ENCODE measurements around the gene ODAM. TPM values are rescaled to one million over a fixed set of nuclear protein-coding genes. Genes with fewer than 3 reads are reported as not detected.
"Not testable (repeated sequence)": the region's sequence is repeated elsewhere in the genome, so short reads cannot be mapped to it uniquely, and the experiment has no call there.

Gene ODAM
- total RNA-seq, 1 experiment from 2014 or later, result not detected

DNA sequence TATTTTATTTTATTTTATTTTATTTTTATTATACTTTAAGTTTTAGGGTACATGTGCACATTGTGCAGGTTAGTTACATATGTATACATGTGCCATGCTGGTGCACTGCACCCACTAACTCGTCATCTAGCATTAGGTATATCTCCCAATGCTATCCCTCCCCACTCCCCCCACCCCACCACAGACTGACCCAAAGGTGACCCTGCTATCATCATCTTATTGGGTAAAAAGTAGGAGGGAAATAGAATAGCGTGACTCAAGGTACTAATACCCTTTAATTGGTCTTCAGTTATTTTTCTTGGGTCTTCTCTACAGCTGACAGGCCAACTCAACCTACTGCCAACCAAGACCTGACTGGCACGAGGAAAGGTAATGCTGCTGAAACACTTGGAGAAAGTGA is 46.8 kb downstream of the ODAM start, which contains the start of gene CSN3:
TSS of gene CSN3 (plus strand) at position 301 of the 400 bp plus-strand sequence. CDS start 2,223 bp downstream, outside the sequence.
- H3K27me3 ChIP-seq (ENCODE audit: insufficient read depth, low read length); H3K36me3 ChIP-seq (ENCODE audit: control insufficient read depth in 1 of 2, insufficient read depth in 2 of 2, low read length in 2 of 2); POLR2A ChIA-PET; H3K4me1 ChIP-seq (ENCODE audit: control insufficient read depth in 1 of 2, insufficient read depth in 2 of 2, low read length in 2 of 2); H3K9ac ChIP-seq (ENCODE audit: low read length); H3K4me3 ChIP-seq (replicated peaks in 1 of 2; ENCODE audit: low read depth in 1 of 2, low read length in 2 of 2); H2AFZ ChIP-seq (ENCODE audit: low read depth, low read length, poor library complexity, severe bottlenecking); H3K79me2 ChIP-seq (ENCODE audit: insufficient read depth, low read length); H3K27ac ChIP-seq (ENCODE audit: low read depth, low read length); CTCF ChIA-PET; H3K9me2 ChIP-seq (ENCODE audit: insufficient read depth); H3K9me3 ChIP-seq (ENCODE audit: control insufficient read depth in 1 of 2, insufficient read depth in 1 of 2, low read depth in 1 of 2, low read length in 2 of 2); RAD21 ChIA-PET (ENCODE audit: low non-redundant PET in 1 of 2, low total read pairs in 2 of 2, uncharacterized antibody in 2 of 2, unreplicated experiment in 2 of 2); H3K4me2 ChIP-seq (ENCODE audit: low read length); DNase-seq (ENCODE audit: low read depth, low spot score); ATAC-seq; BruUV-seq (replicated peaks); H4K20me1 ChIP-seq (ENCODE audit: insufficient read depth); intact Hi-C loops (cut with micrococcal nuclease): not testable (repeated sequence)

GRCh38 chr4:70243091-70243490 is 47.6 kb downstream of the ODAM start:
- intact Hi-C loops (cut with micrococcal nuclease), result no loop called here
- Histone ChIP-seq H3K4me1 (ENCODE audit: control insufficient read depth in 1 of 2, insufficient read depth in 2 of 2, low read length in 2 of 2) (no peaks in the 10 kb centered on the region), H2AFZ (ENCODE audit: low read depth, low read length, poor library complexity, severe bottlenecking) (no peak overlapping the region), H3K27ac (ENCODE audit: low read depth, low read length) (no peak overlapping the region), H3K79me2 (ENCODE audit: insufficient read depth, low read length) (no peaks in the 10 kb centered on the region), H4K20me1 (ENCODE audit: insufficient read depth) (no peaks in the 10 kb centered on the region), H3K36me3 (ENCODE audit: control insufficient read depth in 1 of 2, insufficient read depth in 2 of 2, low read length in 2 of 2) (no peaks in the 10 kb centered on the region), H3K9me2 (ENCODE audit: insufficient read depth) (no peaks in the 10 kb centered on the region), H3K4me3 (replicated peaks in 1 of 2; ENCODE audit: low read depth in 1 of 2, low read length in 2 of 2) (no peak overlapping the region), H3K27me3 (ENCODE audit: insufficient read depth, low read length) (no peaks in the 10 kb centered on the region), H3K4me2 (ENCODE audit: low read length) (no peak overlapping the region), H3K9me3 (ENCODE audit: control insufficient read depth in 1 of 2, insufficient read depth in 1 of 2, low read depth in 1 of 2, low read length in 2 of 2) (no peaks in the 10 kb centered on the region), H3K9ac (ENCODE audit: low read length) (no peak overlapping the region)
- BruUV-seq (replicated peaks), result no TSS peak
- CTCF ChIA-PET, result no interaction called here
- RAD21 ChIA-PET (ENCODE audit: low non-redundant PET in 1 of 2, low total read pairs in 2 of 2, uncharacterized antibody in 2 of 2, unreplicated experiment in 2 of 2), result no interaction called here
- ATAC-seq (no peak), DNase-seq (ENCODE audit: low read depth, low spot score) (no peak)
- TF ChIP-seq, protein P1, sequence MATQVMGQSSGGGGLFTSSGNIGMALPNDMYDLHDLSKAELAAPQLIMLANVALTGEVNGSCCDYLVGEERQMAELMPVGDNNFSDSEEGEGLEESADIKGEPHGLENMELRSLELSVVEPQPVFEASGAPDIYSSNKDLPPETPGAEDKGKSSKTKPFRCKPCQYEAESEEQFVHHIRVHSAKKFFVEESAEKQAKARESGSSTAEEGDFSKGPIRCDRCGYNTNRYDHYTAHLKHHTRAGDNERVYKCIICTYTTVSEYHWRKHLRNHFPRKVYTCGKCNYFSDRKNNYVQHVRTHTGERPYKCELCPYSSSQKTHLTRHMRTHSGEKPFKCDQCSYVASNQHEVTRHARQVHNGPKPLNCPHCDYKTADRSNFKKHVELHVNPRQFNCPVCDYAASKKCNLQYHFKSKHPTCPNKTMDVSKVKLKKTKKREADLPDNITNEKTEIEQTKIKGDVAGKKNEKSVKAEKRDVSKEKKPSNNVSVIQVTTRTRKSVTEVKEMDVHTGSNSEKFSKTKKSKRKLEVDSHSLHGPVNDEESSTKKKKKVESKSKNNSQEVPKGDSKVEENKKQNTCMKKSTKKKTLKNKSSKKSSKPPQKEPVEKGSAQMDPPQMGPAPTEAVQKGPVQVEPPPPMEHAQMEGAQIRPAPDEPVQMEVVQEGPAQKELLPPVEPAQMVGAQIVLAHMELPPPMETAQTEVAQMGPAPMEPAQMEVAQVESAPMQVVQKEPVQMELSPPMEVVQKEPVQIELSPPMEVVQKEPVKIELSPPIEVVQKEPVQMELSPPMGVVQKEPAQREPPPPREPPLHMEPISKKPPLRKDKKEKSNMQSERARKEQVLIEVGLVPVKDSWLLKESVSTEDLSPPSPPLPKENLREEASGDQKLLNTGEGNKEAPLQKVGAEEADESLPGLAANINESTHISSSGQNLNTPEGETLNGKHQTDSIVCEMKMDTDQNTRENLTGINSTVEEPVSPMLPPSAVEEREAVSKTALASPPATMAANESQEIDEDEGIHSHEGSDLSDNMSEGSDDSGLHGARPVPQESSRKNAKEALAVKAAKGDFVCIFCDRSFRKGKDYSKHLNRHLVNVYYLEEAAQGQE (IDR thresholded peaks at IDR 0.05; ENCODE audit: low read depth), result no peak
- no peak for TF ChIP-seq ZBTB33 (IDR thresholded peaks at IDR 0.05; ENCODE audit: extremely low read depth, insufficient replicate concordance, low read length)
- POLR2A ChIA-PET, result no interaction called here

All from HCT116 (cell line).